Hepatocyte (in vitro differentiated cells): ENCODE data around the gene CKLF. TPM values are rescaled to one million over a fixed set of nuclear protein-coding genes. Genes with fewer than 3 reads are reported as not detected.
A peak's percentile ranks its signal among the peaks of the same experiment; 100 is the strongest.

ENCODE experiments used
- DNase-seq: peaks from one replicate; pipeline ENCODE4 v3.0.0-alpha.2; 2016; ENCODE audit warnings: low spot score
- H2AFZ ChIP-seq: fragments of 200-600 bp; sonication (generic); 2 replicates; pipeline ENCODE4 v1.6.0; 2016; ENCODE audit warnings: antibody characterized with exemption, mild to moderate bottlenecking
- H3K27ac ChIP-seq: fragments of 200-600 bp; sonication (generic); 2 replicates; pipeline ENCODE4 v1.5.1; 2016; ENCODE audit warnings: mild to moderate bottlenecking
- H3K27me3 ChIP-seq: fragments of 200-600 bp; sonication (generic); 2 replicates; pipeline ENCODE4 v1.6.1; 2016
- H3K36me3 ChIP-seq: fragments of 200-600 bp; sonication (generic); replicated peaks from 2 replicates; pipeline ENCODE4 v1.5.1; 2016; ENCODE audit warnings: low read depth; ENCODE audit not compliant: insufficient read depth
- H3K4me1 ChIP-seq: fragments of 200-600 bp; sonication (generic); 2 replicates; pipeline ENCODE4 v1.5.1; 2016; ENCODE audit warnings: mild to moderate bottlenecking, moderate library complexity; ENCODE audit not compliant: insufficient read depth
- H3K4me2 ChIP-seq: fragments of 200-600 bp; sonication (generic); 2 replicates; pipeline ENCODE4 v1.6.0; 2016
- H3K4me3 ChIP-seq: fragments of 200-600 bp; sonication (generic); 2 replicates; pipeline ENCODE4 v1.5.1; 2016; ENCODE audit warnings: mild to moderate bottlenecking
- H3K79me2 ChIP-seq: fragments of 200-600 bp; sonication (generic); 2 replicates; pipeline ENCODE4 v1.6.0; 2017; ENCODE audit warnings: mild to moderate bottlenecking
- H3K9me2 ChIP-seq: fragments of 200-600 bp; sonication (generic); replicated peaks from 2 replicates; pipeline ENCODE4 v1.6.0; 2017; ENCODE audit warnings: mild to moderate bottlenecking; ENCODE audit not compliant: insufficient read depth
- H3K9me3 ChIP-seq: fragments of 200-600 bp; sonication (generic); 2 replicates; pipeline ENCODE4 v1.5.1; 2016; ENCODE audit warnings: low read depth, mild to moderate bottlenecking
- H4K20me1 ChIP-seq: fragments of 200-600 bp; sonication (generic); 2 replicates; pipeline ENCODE4 v1.6.0; 2016; ENCODE audit warnings: mild to moderate bottlenecking; ENCODE audit not compliant: insufficient read depth, poor library complexity, severe bottlenecking
- CTCF ChIP-seq: fragments of 200-600 bp; sonication (generic); IDR thresholded peaks from 2 replicates; pipeline ENCODE4 v1.5.1; 2016; ENCODE audit warnings: antibody characterized with exemption, mild to moderate bottlenecking; ENCODE audit not compliant: poor library complexity
- EZH2 ChIP-seq: fragments of 200-600 bp; sonication (generic); IDR thresholded peaks from 2 replicates; pipeline ENCODE4 v1.6.1; 2016; ENCODE audit warnings: antibody characterized with exemption, mild to moderate bottlenecking, borderline replicate concordance
- EZH2phosphoT487 ChIP-seq: fragments of 200-600 bp; sonication (generic); IDR thresholded peaks from one replicate; pipeline ENCODE4 v1.6.1; 2018; ENCODE audit warnings: antibody characterized with exemption, mild to moderate bottlenecking, low read depth, moderate library complexity; ENCODE audit not compliant: unreplicated experiment, severe bottlenecking
- WGBS: methylation state at CpG from one replicate; pipeline ENCODE4 v1.1.6; 2016; ENCODE audit warnings: low lambda C conversion rate; ENCODE audit errors: missing lambda C conversion rate; 5-methylcytosine and 5-hydroxymethylcytosine counted together
- polyA plus RNA-seq: library from polyadenylated mRNA; unstranded; fragments of >200 nt; fragmentation: Nextera tagmentation; extraction: Ambion mirVana; gene quantifications from 2 replicates; pipeline ENCODE4 v1.2.1, GENCODE V29; 2016
- total RNA-seq: library from RNA; depleted of rRNA; stranded (reverse); fragments of >200 nt; gene quantifications from 2 replicates; pipeline ENCODE4 v1.2.3, GENCODE V29; 2014

Gene CKLF
- total and polyA plus RNA-seq, 2 experiments from 2014 or later = 39.9 to 53.5 TPM

- peak overlapping the region; percentile 80 for H3K4me2 ChIP-seq
- no peaks in the 10 kb centered on the region for H3K27me3 ChIP-seq
- TF ChIP-seq EZH2phosphoT487 = no peak
- TF ChIP-seq CTCF = no peak
- no peak for TF ChIP-seq EZH2
- H3K4me1 ChIP-seq = peaks cover 21% of the 10 kb centered on the region
- no peaks in the 10 kb centered on the region for H3K9me3 ChIP-seq
- no peaks in the 10 kb centered on the region for H3K36me3 ChIP-seq
- peak overlapping the region; percentile 90 for H3K27ac ChIP-seq
- no peak for DNase-seq
- H3K4me3 ChIP-seq = peak overlapping the region; percentile 16
- 60% methylated on average over 8 of the region's 8 CpGs for WGBS
- peaks cover 38% of the 10 kb centered on the region for H3K79me2 ChIP-seq
- H3K9me2 ChIP-seq = no peaks in the 10 kb centered on the region
- no peaks in the 10 kb centered on the region for H4K20me1 ChIP-seq
- H2AFZ ChIP-seq = peak overlapping the region; percentile 81
These were observed 539 bp upstream of the CKLF start for GRCh38 chr16:66551788-66552285.

- no peak for DNase-seq
- Histone ChIP-seq H3K27ac (no peak overlapping the region), H3K4me3 (no peak overlapping the region)
These were observed 847 bp downstream of the CKLF start for GRCh38 chr16:66553223-66553622.

GRCh38 chr16:66554021-66554420 lies 1.6 kb downstream of the CKLF start:
- no peak overlapping the region for H3K4me3 ChIP-seq
- H3K9me2 ChIP-seq = no peaks in the 10 kb centered on the region
- no peak overlapping the region for H2AFZ ChIP-seq
- peak overlapping the region; percentile 80 for H3K4me2 ChIP-seq
- no peak for DNase-seq
- peaks cover 35% of the 10 kb centered on the region for H3K79me2 ChIP-seq
- peaks cover 19% of the 10 kb centered on the region for H3K4me1 ChIP-seq
- H3K9me3 ChIP-seq = no peaks in the 10 kb centered on the region
- H4K20me1 ChIP-seq = no peaks in the 10 kb centered on the region
- TF ChIP-seq EZH2 = no peak
- no peak for TF ChIP-seq EZH2phosphoT487
- TF ChIP-seq CTCF = no peak
- WGBS = 91% methylated on average over 3 of the region's 3 CpGs
- no peak overlapping the region for H3K27ac ChIP-seq
- H3K27me3 ChIP-seq = no peaks in the 10 kb centered on the region
- H3K36me3 ChIP-seq = no peaks in the 10 kb centered on the region

More at GRCh38 chr16:66553223-66553622, 847 bp downstream of the CKLF start:
- H3K36me3 ChIP-seq = no peaks in the 10 kb centered on the region
- peak overlapping the region; percentile 80 for H3K4me2 ChIP-seq
- peaks cover 21% of the 10 kb centered on the region for H3K4me1 ChIP-seq
- no peak for TF ChIP-seq EZH2
- no peak for TF ChIP-seq CTCF
- TF ChIP-seq EZH2phosphoT487 = no peak
- H4K20me1 ChIP-seq = no peaks in the 10 kb centered on the region
- peaks cover 38% of the 10 kb centered on the region for H3K79me2 ChIP-seq
- no peak overlapping the region for H2AFZ ChIP-seq
- H3K9me2 ChIP-seq = no peaks in the 10 kb centered on the region
- 69% methylated on average over 8 of the region's 8 CpGs for whole genome bisulfite sequencing
- no peaks in the 10 kb centered on the region for H3K9me3 ChIP-seq
- H3K27me3 ChIP-seq = no peaks in the 10 kb centered on the region

GRCh38 chr16:66554495-66554894 lies 2.1 kb downstream of the CKLF start:
- Histone ChIP-seq H3K4me2 (no peak overlapping the region), H3K9me3 (no peaks in the 10 kb centered on the region), H3K27me3 (no peaks in the 10 kb centered on the region), H2AFZ (no peak overlapping the region), H3K4me3 (no peak overlapping the region), H4K20me1 (no peaks in the 10 kb centered on the region), H3K27ac (no peak overlapping the region), H3K36me3 (no peaks in the 10 kb centered on the region), H3K9me2 (no peaks in the 10 kb centered on the region), H3K4me1 (peaks cover 15% of the 10 kb centered on the region), H3K79me2 (peaks cover 35% of the 10 kb centered on the region)
- TF ChIP-seq EZH2phosphoT487 (no peak), EZH2 (no peak), CTCF (no peak)
- WGBS = 94% methylated on average over 6 of the region's 6 CpGs
- no peak for DNase-seq
